C4-2B (cell line): ENCODE results near the gene STX8.

Experiments
- H3K27ac ChIP-seq: fragments of 450-650 bp; 2 replicates; pipeline ENCODE4 v1.5.1; 2017
- CTCF ChIP-seq: fragments of 450-650 bp; conservative IDR thresholded peaks from 2 replicates; pipeline ENCODE4 v1.5.1; 2017; ENCODE audit warnings: mild to moderate bottlenecking
- ZFX ChIP-seq: fragments of 450-650 bp; IDR thresholded peaks from 2 replicates; pipeline ENCODE4 v1.6.1; 2017

The STX8 gene

GRCh38 chr17:9368631-9369030, 207.0 kb downstream of the STX8 start:
- TF ChIP-seq ZFX (no peak), CTCF (no peak)
- H3K27ac ChIP-seq = no peak overlapping the region

- TF ChIP-seq ZFX = no peak
- no peak for TF ChIP-seq CTCF
- H3K27ac ChIP-seq = no peak overlapping the region
Observed at GRCh38 chr17:9367156-9367555, 208.5 kb downstream of the STX8 start.

GRCh38 chr17:9364837-9365430, 210.7 kb downstream of the STX8 start:
- TF ChIP-seq CTCF (no peak), ZFX (no peak)
- no peak overlapping the region for H3K27ac ChIP-seq

- TF ChIP-seq CTCF = no peak
- TF ChIP-seq ZFX = no peak
Observed at GRCh38 chr17:9363440-9364350, 211.9 kb downstream of the STX8 start.

GRCh38 chr17:9361188-9361955, 214.2 kb downstream of the STX8 start:
- TF ChIP-seq ZFX (no peak), CTCF (no peak)

More at GRCh38 chr17:9363440-9364350, 211.9 kb downstream of the STX8 start:
- no peak overlapping the region for H3K27ac ChIP-seq

GRCh38 chr17:9360677-9361081, 214.9 kb downstream of the STX8 start:
- TF ChIP-seq CTCF (no peak), ZFX (no peak)
- no peak overlapping the region for H3K27ac ChIP-seq

More at GRCh38 chr17:9361188-9361955, 214.2 kb downstream of the STX8 start:
- H3K27ac ChIP-seq = no peak overlapping the region

GRCh38 chr17:9356488-9356911, 219.1 kb downstream of the STX8 start:
- no peak overlapping the region for H3K27ac ChIP-seq
- TF ChIP-seq CTCF = no peak
- TF ChIP-seq ZFX = no peak
